ENCODE results near the gene PALD1. TPM values are rescaled to one million over a fixed set of nuclear protein-coding genes. Genes with fewer than 3 reads are reported as not detected.
A peak's percentile ranks its signal among the peaks of the same experiment; 100 is the strongest.

The PALD1 gene
- polyA plus RNA-seq (2011; rRNA removed) (3.3 and 3.6 TPM in 2 replicates), polyA plus RNA-seq (2017; fragmentation: RNase III; extraction: RNeasy Plus Mini Kit Qiagen cat#74134 plus additional on column Dnase treatment) (5.2 to 5.7 TPM (median 5.5 TPM) in 3 replicates), polyA minus RNA-seq (2011; rRNA and poly(A)+ RNA removed) (3.1 and 4.5 TPM in 2 replicates)
- 7.3 and 10.0 TPM in 2 replicates for polyA plus RNA-seq (2012; cell fraction: cytosol; rRNA removed)
- polyA plus RNA-seq (2012; cell fraction: nucleus; rRNA removed), result 14.9 and 18.0 TPM in 2 replicates

- WGBS (ENCODE audit: missing lambda C conversion rate), result under 1% methylated on average over 28 of the region's 110 CpGs
- FAIRE-seq (no peak), ATAC-seq (peak; percentile 56 to 83), DNase-seq (ENCODE audit: low read depth in 1 of 2, low spot score in 1 of 2) (peak; percentile 61 to 71)
- ChIA-PET POLR2A (no interaction called here), CTCF (interaction anchor here (0.6 to 4.8 kb wide), 4 partner anchors 10 to 60 kb away, joined by 3 to 53 read pairs (median 4); no protein-coding TSS in a partner anchor)
- peak within 1 kb of the TSS; percentile 75 to 95 for H3K27ac ChIP-seq
- peaks cover 32% of the 10 kb centered on the region; the same call in 2 of the 3 replicates for H3K4me1 ChIP-seq
- H3K9me3 ChIP-seq, result no peaks in the 10 kb centered on the region
- H3K4me2 ChIP-seq, result peak within 1 kb of the TSS; percentile 96
- peak within 1 kb of the TSS; percentile 78 for H3K4me3 ChIP-seq
- TF ChIP-seq TFCP2L1 (CRISPR knock-in tag; IDR thresholded peaks at IDR 0.05) (peak; percentile 56; the same call in 1 of the 2 replicates), PHF8 (IDR thresholded peaks at IDR 0.05; ENCODE audit: borderline replicate concordance, low read depth) (peak; percentile 22; the same call in 1 of the 2 replicates), USF2 (IDR thresholded peaks at IDR 0.05) (no peak), CBX8 (IDR thresholded peaks at IDR 0.05) (no peak), POLR2A (IDR thresholded peaks at IDR 0.05; ENCODE audit: low read length) (peak; percentile 73), RARB (CRISPR knock-in tag; IDR thresholded peaks at IDR 0.05) (no peak), HEYL (CRISPR knock-in tag; IDR thresholded peaks at IDR 0.05) (no peak), HDAC2 (IDR thresholded peaks at IDR 0.05) (no peak), EP300 (IDR thresholded peaks at IDR 0.05) (no peak), ESRRA (IDR thresholded peaks at IDR 0.05; ENCODE audit: borderline replicate concordance, low read length) (no peak), EHMT2 (IDR thresholded peaks at IDR 0.05; ENCODE audit: low read depth) (no peak), ZSCAN20 (CRISPR knock-in tag; IDR thresholded peaks at IDR 0.05) (no peak), MAFK (IDR thresholded peaks at IDR 0.05; ENCODE audit: partially characterized antibody) (no peak), GATA3 (IDR thresholded peaks at IDR 0.05; ENCODE audit: borderline replicate concordance) (no peak), NPAS2 (CRISPR knock-in tag; IDR thresholded peaks at IDR 0.05; ENCODE audit: borderline replicate concordance) (no peak), HOXB5 (CRISPR knock-in tag; IDR thresholded peaks at IDR 0.05) (no peak), E2F6 (IDR thresholded peaks at IDR 0.05; ENCODE audit: borderline replicate concordance, low read depth) (peak; percentile 14; the same call in 1 of the 2 replicates)
- TF ChIP-seq, protein P1, sequence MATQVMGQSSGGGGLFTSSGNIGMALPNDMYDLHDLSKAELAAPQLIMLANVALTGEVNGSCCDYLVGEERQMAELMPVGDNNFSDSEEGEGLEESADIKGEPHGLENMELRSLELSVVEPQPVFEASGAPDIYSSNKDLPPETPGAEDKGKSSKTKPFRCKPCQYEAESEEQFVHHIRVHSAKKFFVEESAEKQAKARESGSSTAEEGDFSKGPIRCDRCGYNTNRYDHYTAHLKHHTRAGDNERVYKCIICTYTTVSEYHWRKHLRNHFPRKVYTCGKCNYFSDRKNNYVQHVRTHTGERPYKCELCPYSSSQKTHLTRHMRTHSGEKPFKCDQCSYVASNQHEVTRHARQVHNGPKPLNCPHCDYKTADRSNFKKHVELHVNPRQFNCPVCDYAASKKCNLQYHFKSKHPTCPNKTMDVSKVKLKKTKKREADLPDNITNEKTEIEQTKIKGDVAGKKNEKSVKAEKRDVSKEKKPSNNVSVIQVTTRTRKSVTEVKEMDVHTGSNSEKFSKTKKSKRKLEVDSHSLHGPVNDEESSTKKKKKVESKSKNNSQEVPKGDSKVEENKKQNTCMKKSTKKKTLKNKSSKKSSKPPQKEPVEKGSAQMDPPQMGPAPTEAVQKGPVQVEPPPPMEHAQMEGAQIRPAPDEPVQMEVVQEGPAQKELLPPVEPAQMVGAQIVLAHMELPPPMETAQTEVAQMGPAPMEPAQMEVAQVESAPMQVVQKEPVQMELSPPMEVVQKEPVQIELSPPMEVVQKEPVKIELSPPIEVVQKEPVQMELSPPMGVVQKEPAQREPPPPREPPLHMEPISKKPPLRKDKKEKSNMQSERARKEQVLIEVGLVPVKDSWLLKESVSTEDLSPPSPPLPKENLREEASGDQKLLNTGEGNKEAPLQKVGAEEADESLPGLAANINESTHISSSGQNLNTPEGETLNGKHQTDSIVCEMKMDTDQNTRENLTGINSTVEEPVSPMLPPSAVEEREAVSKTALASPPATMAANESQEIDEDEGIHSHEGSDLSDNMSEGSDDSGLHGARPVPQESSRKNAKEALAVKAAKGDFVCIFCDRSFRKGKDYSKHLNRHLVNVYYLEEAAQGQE (IDR thresholded peaks at IDR 0.05), result no peak
- TF ChIP-seq, protein P2, sequence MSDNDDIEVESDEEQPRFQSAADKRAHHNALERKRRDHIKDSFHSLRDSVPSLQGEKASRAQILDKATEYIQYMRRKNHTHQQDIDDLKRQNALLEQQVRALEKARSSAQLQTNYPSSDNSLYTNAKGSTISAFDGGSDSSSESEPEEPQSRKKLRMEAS (IDR thresholded peaks at IDR 0.05), result peak; percentile 73
Observed at GRCh38 chr10:70478191-70479164, at the start of gene PALD1. PALD1 (plus strand) TSS chr10:70478767; CDS start chr10:70525952, 47,185 bp downstream.

Data from A549 (cell line).